ENCODE data around the gene NEDD8.

NEDD8 gene

GRCh38 chr14:24263848-24264247 is 31.7 kb upstream of the NEDD8 start:
- DNase-seq (ENCODE audit: low read depth), result no peak

DNA sequence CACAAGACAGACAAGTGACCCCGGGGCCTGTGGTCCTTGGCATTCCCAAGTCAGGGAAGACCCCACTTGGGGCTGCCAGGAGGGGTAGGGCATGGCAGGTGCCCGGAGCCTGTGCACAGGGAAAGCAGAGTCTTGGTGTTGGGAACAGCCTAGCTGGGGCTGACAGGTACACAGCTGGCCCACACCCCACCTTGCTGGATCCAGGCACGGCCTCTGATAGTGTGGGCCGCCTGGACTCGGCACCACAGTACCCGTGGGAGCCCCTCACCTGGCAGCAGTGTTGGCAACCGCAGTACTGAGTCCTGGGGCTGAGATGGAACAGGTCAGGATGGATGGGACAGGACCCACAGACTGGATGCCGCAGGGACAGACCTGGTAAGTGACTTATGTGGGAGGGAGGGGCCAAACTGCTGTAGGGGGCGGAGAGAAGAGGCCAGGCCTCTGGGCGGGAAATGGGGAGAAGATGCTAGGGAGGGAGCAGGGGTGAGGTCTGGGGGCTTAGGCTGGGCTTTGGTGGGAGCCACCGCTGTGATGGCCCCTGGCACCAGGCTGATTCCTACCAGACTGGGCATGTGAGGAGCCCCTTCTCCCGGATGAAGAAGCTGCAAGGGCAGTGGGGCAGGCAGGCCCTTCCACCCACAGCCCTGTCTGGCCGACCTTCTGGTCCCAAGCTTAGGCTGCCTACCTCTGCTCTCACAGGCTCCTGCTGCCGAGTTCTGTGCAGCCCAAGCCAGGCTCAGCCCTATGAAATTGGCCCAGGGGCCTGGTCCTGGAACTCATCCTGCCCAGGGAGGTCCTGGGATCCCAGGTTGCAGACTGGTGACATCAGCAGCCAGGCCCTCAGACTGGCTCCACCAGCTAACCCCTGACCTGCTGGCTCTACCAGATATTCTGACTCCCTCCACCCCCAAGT is 30.9 kb upstream of the NEDD8 start, which contains the start of gene TGM1:
Gene TGM1 (minus strand): TSS at position 357 of the 913 bp plus-strand sequence. CDS start 825 bp downstream, outside the sequence.
- no peak for DNase-seq (ENCODE audit: low read depth)

- DNase-seq (ENCODE audit: low read depth), result no peak
These were observed 29.8 kb upstream of the NEDD8 start for GRCh38 chr14:24261969-24262327.

- DNase-seq (ENCODE audit: low read depth), result no peak
These were observed 29.2 kb upstream of the NEDD8 start for GRCh38 chr14:24261256-24261968.

GRCh38 chr14:24260780-24261157 is 28.6 kb upstream of the NEDD8 start:
- no peak for DNase-seq (ENCODE audit: low read depth)

DNA sequence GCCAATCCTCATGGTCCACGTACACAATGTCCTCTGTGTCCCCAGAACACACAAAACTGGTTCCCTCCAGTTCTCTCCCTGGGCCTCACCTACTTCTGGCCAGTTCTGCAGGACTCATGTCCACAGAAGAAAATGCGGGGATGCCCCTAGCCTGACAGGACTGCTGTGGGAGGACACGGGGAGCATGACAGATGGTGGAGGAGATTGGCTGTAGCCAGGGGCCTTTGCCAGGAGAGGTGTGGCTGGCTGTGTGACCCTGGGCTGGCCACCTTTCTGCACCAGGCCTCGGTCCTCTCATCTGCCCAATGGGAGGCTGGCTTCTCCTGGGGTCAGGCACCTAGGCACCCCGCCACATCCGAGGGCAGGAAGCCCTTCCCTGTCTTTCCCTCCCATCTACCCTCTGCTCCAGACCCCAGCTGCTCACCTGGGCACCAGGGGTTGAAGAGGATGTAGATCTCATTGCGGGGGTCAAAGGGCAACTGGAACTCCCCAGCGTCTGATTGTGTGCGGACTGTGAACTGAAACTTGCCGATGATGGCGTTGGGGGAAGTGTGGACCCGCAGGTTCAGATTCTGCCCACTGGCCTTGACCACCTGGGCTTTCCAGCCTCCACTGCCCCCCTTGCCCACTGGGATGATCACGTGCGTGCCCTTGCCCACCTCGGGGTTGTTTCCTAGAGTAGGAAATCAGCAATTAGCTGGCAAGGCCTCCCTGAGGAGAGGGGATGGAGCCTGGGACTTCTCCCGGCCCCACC is 28.0 kb upstream of the NEDD8 start:
- no peak for DNase-seq (ENCODE audit: low read depth)

GRCh38 chr14:24259282-24260025 is 27.3 kb upstream of the NEDD8 start:
- DNase-seq (ENCODE audit: low read depth), result no peak

- DNase-seq (ENCODE audit: low read depth), result no peak
These were observed 26.5 kb upstream of the NEDD8 start for GRCh38 chr14:24258548-24259265.

GRCh38 chr14:24258119-24258518 is 26.0 kb upstream of the NEDD8 start:
- no peak for DNase-seq (ENCODE audit: low read depth)

DNA sequence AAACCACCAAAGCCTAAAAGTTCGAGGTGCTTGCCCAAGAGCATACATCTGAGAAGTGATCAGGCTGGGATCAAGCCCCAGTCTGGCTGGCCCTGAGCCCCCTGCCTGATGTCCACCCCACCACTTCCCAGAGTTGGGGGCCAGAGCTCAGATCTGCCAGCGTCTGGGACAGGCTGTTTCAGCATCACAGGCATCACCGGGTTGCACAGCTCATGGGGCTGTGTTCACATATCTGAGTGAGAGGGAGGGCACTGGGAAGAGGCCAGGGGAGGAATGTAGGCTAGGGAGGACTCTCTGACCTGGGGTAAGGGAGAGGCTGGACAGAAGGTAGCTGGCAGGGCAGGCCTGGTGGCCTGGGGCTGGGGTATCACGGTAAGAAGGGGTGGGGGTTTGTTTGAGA is 24.8 kb upstream of the NEDD8 start:
- no peak for DNase-seq (ENCODE audit: low read depth)

GRCh38 chr14:24255931-24256711 is 24.0 kb upstream of the NEDD8 start:
- DNase-seq (ENCODE audit: low read depth), result no peak

DNA sequence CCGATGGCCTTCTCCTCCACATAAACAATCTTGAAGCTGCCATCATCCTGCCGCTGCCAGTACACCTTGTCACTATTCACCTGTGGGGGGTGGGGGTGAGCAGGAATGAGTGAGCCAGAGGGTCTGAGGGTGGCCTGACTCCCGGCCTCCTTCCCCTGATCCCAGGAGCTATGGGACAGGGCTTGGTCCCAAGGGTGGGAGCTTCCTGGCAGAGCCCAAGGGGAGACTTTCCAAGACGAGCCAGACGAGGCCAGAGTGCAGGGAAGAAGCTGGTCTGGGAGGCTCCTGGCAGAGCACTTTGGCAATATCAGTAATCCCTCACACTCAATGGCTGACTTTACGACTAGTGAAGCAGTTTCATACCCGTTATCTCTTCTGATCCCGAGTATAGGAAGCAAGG is 23.3 kb upstream of the NEDD8 start:
- no peak for DNase-seq (ENCODE audit: low read depth)

DNA sequence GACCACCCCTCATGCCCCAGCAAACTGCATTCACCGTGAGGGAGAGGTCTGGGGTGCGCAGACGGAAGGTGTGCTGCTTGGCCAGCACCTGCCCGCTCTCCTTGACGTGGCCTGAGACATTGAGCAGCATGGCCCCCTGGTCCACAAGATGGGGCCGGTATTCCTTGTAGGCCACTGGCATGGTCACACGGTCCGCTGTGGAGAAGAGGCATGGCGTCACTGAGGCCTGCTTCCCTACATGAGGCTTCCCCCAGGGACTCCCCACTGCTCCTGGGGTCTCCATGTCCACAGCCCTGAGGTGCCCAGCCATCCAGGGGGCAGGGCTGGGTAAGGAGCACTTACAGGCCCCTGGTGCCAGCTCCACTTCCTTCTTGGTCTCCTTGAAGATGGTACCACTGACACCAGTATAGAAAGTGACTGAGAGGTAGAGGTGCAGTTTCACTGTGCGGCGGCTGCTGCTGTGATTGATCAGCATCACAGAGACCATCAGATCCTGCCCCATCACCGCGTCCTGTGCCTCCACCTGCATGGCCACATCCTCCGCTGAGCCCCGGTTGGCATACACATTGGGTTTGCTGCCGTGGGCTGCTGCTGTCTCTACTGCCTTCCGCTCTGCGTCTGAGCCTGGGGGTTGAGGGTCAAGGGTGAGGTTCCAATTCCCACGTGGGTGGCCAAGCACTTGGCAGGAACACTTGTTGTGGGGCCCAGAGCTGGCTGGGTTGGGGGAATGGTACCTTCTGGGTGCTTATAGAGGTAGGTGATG is 22.6 kb upstream of the NEDD8 start:
- DNase-seq (ENCODE audit: low read depth), result no peak

DNA sequence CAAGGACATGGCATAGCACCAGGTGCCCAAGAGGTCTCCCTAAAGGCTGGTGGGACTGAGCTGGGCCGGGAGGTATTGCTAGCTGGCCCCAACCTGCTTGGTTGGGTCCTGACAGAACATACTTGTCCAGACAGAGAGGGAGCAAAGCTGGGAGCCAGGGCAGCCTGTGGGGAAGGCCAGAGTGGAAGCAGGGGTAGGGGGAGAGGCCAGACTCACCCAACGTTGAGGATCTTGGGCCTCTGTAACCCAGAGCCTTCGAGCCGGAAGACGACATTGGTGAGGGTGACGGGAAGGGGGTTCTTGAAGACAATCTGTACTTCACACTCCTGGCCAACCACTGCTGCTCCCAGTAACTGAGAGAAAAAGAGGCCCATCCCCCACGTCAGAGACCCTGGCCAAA is 21.8 kb upstream of the NEDD8 start:
- no peak for DNase-seq (ENCODE audit: low read depth)

- DNase-seq (ENCODE audit: low read depth), result no peak
These were observed 20.3 kb upstream of the NEDD8 start for GRCh38 chr14:24252289-24253124.

DNA sequence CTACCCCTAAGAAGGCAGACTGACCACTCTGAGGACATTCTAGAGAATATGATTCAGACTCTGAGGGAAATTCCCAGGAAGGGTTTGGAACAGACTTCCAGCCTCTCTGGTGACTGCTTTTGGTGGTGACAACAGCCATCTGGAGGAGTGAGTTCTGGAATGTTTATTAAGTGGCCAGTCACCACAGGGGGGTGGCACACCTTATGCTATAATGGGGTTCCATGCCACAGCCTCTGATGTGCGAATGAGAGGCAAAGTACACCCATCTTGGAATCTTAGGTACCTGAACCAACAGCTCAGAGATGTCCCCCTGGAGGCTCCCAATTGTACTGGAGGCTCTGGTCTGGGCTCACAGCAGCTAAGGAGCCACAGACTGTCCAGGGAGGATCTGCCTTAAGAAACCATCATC is 19.7 kb upstream of the NEDD8 start:
- DNase-seq (ENCODE audit: low read depth), result no peak

DNA sequence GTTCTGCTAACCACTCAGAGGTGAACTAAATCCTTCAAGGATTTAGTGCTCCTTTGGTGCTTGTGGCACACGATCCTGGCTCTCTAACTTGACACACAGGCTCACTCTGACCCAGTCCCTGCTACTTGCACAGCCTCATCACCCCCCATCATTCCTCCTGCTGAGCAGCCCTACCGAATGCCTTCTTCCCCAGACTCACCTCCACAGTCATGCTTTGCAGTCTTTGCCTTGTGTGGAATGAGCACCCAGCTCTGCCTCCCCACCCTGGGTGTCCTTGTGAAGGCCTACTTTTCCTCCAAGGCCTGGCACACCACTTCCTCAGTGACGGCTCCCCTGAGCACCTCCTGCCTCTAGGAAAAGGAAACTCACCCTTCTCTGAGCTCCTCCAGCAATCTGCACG is 18.2 kb upstream of the NEDD8 start:
- DNase-seq (ENCODE audit: low read depth), result no peak

GRCh38 chr14:24249230-24250021 is 17.3 kb upstream of the NEDD8 start:
- DNase-seq (ENCODE audit: low read depth), result no peak
